ENCODE measurements around the gene CAPN13.

CAPN13 gene

DNA sequence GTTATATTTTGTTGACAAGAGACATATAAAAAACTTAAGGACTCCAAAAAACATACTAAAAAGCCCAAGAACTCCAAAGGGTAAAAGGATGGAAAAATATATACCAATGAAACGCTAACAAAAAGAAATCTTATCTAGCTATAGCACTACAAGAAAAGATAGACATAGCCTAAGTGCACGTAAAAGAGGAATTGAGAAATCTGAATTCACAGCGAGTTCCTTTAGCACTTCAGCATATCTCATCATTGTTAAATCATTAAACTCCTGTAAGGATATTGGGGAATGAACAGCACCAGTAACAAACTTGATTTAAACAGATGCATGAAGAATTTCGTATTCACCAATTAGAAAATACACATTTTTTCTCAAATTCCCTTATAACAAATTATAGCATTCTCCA lies 134.1 kb downstream of the CAPN13 start:
- DNase-seq = no peak
- no peak overlapping the region for H3K27ac ChIP-seq (ENCODE audit: insufficient read depth, low read length, poor library complexity, severe bottlenecking)
- H3K9me3 ChIP-seq (ENCODE audit: control insufficient read depth, low read length) = no peaks in the 10 kb centered on the region
- H3K27me3 ChIP-seq (replicated peaks; ENCODE audit: control insufficient read depth, insufficient read depth, low read length, poor library complexity, severe bottlenecking) = no peaks in the 10 kb centered on the region
- no peaks in the 10 kb centered on the region for H3K4me1 ChIP-seq (ENCODE audit: control insufficient read depth, insufficient read depth, low read length, poor library complexity, severe bottlenecking)
- H3K4me3 ChIP-seq (ENCODE audit: insufficient read depth, low read depth, low read length, poor library complexity, severe bottlenecking) = no peak overlapping the region
- no peaks in the 10 kb centered on the region for H3K36me3 ChIP-seq (ENCODE audit: control insufficient read depth, insufficient read depth, low read length)

Data from effector memory CD4-positive, alpha-beta T cell (primary cell).